Adrenal gland (tissue), 5 donors: ENCODE results near the gene KCNMA1.

Experiments used
- CTCF ChIP-seq, 6 experiments: fragments of 450-650 bp in 4 of 6; fragments of 200-600 bp in 2 of 6; sonication (generic) in 1 of 6; IDR thresholded peaks; 1 replicate in 5 of 6; 2 replicates in 1 of 6; pipeline versions ENCODE4 v1.5.1 to v1.8.0; 2016 to 2021; ENCODE audit warnings: antibody characterized with exemption in 6 of 6, mild to moderate bottlenecking in 2 of 6, moderate library complexity in 1 of 6
- POLR2A ChIP-seq, 2 donors: fragments of 450-650 bp; IDR thresholded peaks; one replicate each; pipeline ENCODE4 v1.6.1; 2017; ENCODE audit warnings: antibody characterized with exemption in 2 of 2, mild to moderate bottlenecking in 2 of 2, moderate library complexity in 1 of 2
- donor health status: DM: no; HTN: no; CAD: no.

GRCh38 chr10:77328272-77328816 is 309.3 kb downstream of the KCNMA1 start:
- no peak for TF ChIP-seq CTCF (IDR thresholded peaks at IDR 0.05)
- TF ChIP-seq POLR2A (IDR thresholded peaks at IDR 0.05), result no peak
